CD4-positive, alpha-beta memory T cell (primary cell): ENCODE data around the gene JCHAIN. TPM values are rescaled to one million over a fixed set of nuclear protein-coding genes. Genes with fewer than 3 reads are reported as not detected.

Source experiments
- CTCF ChIA-PET: fragments of 350-600 bp; sonication (Branson Sonifier 250); formaldehyde crosslinking; loops from one replicate; lab custom pipeline; 2021; ENCODE audit warnings: inconsistent platforms; ENCODE audit not compliant: partially characterized antibody; lab: Charles Lee
- POLR2A ChIA-PET: fragments of 350-600 bp; sonication (Branson Sonifier 250); formaldehyde crosslinking; loops from one replicate; lab custom pipeline; 2021; ENCODE audit not compliant: partially characterized antibody; lab: Charles Lee
- DNase-seq, 5 donors: peaks; one replicate each; pipeline versions ENCODE4 v3.0.0 to v3.0.0-alpha.2; 2020 to 2022; ENCODE audit warnings: mixed read lengths in 1 of 5
- H3K27ac ChIP-seq: one replicate; pipeline ENCODE4 v1.7.0; 2013; ENCODE audit warnings: low read depth, low read length
- H3K27me3 ChIP-seq: 2 replicates; pipeline ENCODE4 v1.7.0; 2013; ENCODE audit warnings: mild to moderate bottlenecking, low read length, moderate library complexity; ENCODE audit not compliant: insufficient read depth
- H3K36me3 ChIP-seq: 2 replicates; pipeline ENCODE4 v1.7.0; 2013; ENCODE audit warnings: mild to moderate bottlenecking, low read length, moderate library complexity; ENCODE audit not compliant: insufficient read depth
- H3K4me1 ChIP-seq: 2 replicates; pipeline ENCODE4 v1.7.0; 2013; ENCODE audit warnings: mild to moderate bottlenecking, low read length, moderate library complexity; ENCODE audit not compliant: insufficient read depth
- H3K4me3 ChIP-seq, 2 donors: one replicate each; pipeline ENCODE4 v1.7.0; 2013; ENCODE audit warnings: low read length in 2 of 2, mild to moderate bottlenecking in 1 of 2
- H3K9me3 ChIP-seq, 2 donors: one replicate each; pipeline ENCODE4 v1.7.0; 2013; ENCODE audit warnings: low read length in 2 of 2, control low read depth in 1 of 2; ENCODE audit not compliant: control insufficient read depth in 1 of 2
- H3K27ac Mint-ChIP-seq, 7 donors: one replicate each; pipeline ENCODE4 v1.8.0; 2020 to 2021; ENCODE audit warnings: mixed read lengths in 7 of 7, mild to moderate bottlenecking in 6 of 7, inconsistent platforms in 3 of 7, moderate library complexity in 3 of 7
- H3K27me3 Mint-ChIP-seq, 2 donors: one replicate each; pipeline ENCODE4 v1.8.0; 2020 to 2021; ENCODE audit warnings: mixed read lengths in 2 of 2
- H3K36me3 Mint-ChIP-seq, 2 donors: one replicate each; pipeline ENCODE4 v1.8.0; 2020 to 2021; ENCODE audit warnings: mixed read lengths in 2 of 2, inconsistent platforms in 1 of 2, mild to moderate bottlenecking in 1 of 2
- H3K4me1 Mint-ChIP-seq, 4 donors: one replicate each; pipeline ENCODE4 v1.8.0; 2020 to 2021; ENCODE audit warnings: mixed read lengths in 4 of 4, mild to moderate bottlenecking in 1 of 4
- H3K4me3 Mint-ChIP-seq, 8 donors: one replicate each; pipeline ENCODE4 v1.8.0; 2020 to 2021; ENCODE audit warnings: mixed read lengths in 8 of 8, mild to moderate bottlenecking in 7 of 8, moderate library complexity in 6 of 8, inconsistent platforms in 3 of 8
- H3K9me3 Mint-ChIP-seq, 8 donors: one replicate each; pipeline ENCODE4 v1.8.0; 2020 to 2021; ENCODE audit warnings: mixed read lengths in 8 of 8, mild to moderate bottlenecking in 5 of 8, inconsistent platforms in 3 of 8, moderate library complexity in 1 of 8
- intact Hi-C: fragments of 100-400 bp; cut with micrococcal nuclease; formaldehyde crosslinking; loops from one replicate; pipeline ENCODE4 v1.15.1; 2023
- polyA plus RNA-seq, 2 donors: library from polyadenylated mRNA; unstranded; fragments of 300-500 nt; fragmentation: Illumina TruSeq; gene quantifications; one replicate each; pipeline ENCODE4 v1.2.3, GENCODE V29; 2021
- total RNA-seq, 2 experiments: library from RNA; stranded (reverse); gene quantifications; one replicate each; pipeline ENCODE4 v1.2.3, GENCODE V29; 2021

The JCHAIN gene
- total and polyA plus RNA-seq, 4 experiments from 2014 or later: 1.3 to 51.8 TPM; not detected in 2

GRCh38 chr4:70681704-70682103 lies 15.4 kb upstream of the JCHAIN start:
- no peaks in the 10 kb centered on the region for H3K36me3 ChIP-seq
- peaks cover 0 to 2% (median 0%) of the 10 kb centered on the region in 8 donors for H3K9me3 Mint-ChIP-seq
- no peak for DNase-seq
- intact Hi-C loops: no loop called here
- no peak overlapping the region for H3K4me3 Mint-ChIP-seq
- peaks cover 17% of the 10 kb centered on the region for H3K4me1 ChIP-seq
- H3K4me1 Mint-ChIP-seq: peaks cover 5 to 17% (median 8%) of the 10 kb centered on the region in 4 donors
- no peaks in the 10 kb centered on the region for H3K36me3 Mint-ChIP-seq
- H3K27ac ChIP-seq: no peak overlapping the region
- no peaks in the 10 kb centered on the region for H3K27me3 ChIP-seq
- peaks cover 1 to 3% of the 10 kb centered on the region in 2 donors for H3K27me3 Mint-ChIP-seq
- H3K9me3 ChIP-seq: no peaks in the 10 kb centered on the region
- POLR2A ChIA-PET: no interaction called here
- no peak overlapping the region for H3K27ac Mint-ChIP-seq
- CTCF ChIA-PET: interaction anchor here (1.4 to 4.0 kb wide), 3 partner anchors 11 to 329 kb away, joined by 3 to 17 read pairs (median 3); no protein-coding TSS in a partner anchor
- no peak overlapping the region for H3K4me3 ChIP-seq

DNA sequence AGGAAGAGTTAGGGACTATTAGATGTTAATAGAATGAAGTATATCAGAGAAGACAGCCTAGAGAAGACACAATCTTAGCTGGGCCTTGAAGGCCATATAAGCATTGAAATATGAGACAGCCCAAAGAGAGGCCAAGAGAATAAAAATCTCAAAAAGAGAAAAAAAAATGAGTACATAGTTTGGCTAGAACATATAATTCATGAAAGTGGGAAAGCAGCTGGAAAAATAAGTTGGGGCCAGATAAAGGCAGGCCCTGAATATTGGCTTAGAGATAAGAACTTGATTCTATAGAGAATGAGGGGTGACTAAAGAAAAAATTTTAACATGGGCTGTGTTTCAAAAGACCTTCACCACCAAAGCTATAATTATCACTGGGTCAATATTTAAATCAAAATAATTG lies 14.6 kb upstream of the JCHAIN start:
- Histone ChIP-seq H3K4me3 (no peak overlapping the region), H3K36me3 (no peaks in the 10 kb centered on the region), H3K9me3 (no peaks in the 10 kb centered on the region), H3K4me1 (peaks cover 17% of the 10 kb centered on the region), H3K27me3 (no peaks in the 10 kb centered on the region), H3K27ac (no peak overlapping the region)
- intact Hi-C loops: no loop called here
- ChIA-PET CTCF (interaction anchor here (1.4 to 1.8 kb wide), 3 partner anchors 8 to 329 kb away, joined by 3 to 6 read pairs (median 3); partner anchors contain the start of gene UTP3), POLR2A (no interaction called here)
- no peak for DNase-seq
- Mint-ChIP-seq H3K36me3 (no peaks in the 10 kb centered on the region), H3K4me3 (no peak overlapping the region), H3K9me3 (peaks cover 0 to 2% (median 0%) of the 10 kb centered on the region in 8 donors), H3K4me1 (peaks cover 5 to 22% (median 9%) of the 10 kb centered on the region in 4 donors), H3K27ac (no peak overlapping the region), H3K27me3 (peaks cover 1 to 3% of the 10 kb centered on the region in 2 donors)

- Mint-ChIP-seq H3K4me3 (peak overlapping the region in 4 of 8 donors; percentile 0 to 60 (median 20)), H3K27ac (peak overlapping the region in 4 of 7 donors; percentile 7 to 51 (median 16)), H3K9me3 (peaks cover 0 to 2% (median 0%) of the 10 kb centered on the region in 8 donors), H3K27me3 (peaks cover 3 to 5% of the 10 kb centered on the region in 2 donors), H3K36me3 (no peaks in the 10 kb centered on the region), H3K4me1 (peaks cover 5 to 22% (median 9%) of the 10 kb centered on the region in 4 donors)
- no peaks in the 10 kb centered on the region for H3K27me3 ChIP-seq
- H3K4me1 ChIP-seq: peaks cover 17% of the 10 kb centered on the region
- H3K4me3 ChIP-seq: no peak overlapping the region
- no peaks in the 10 kb centered on the region for H3K36me3 ChIP-seq
- POLR2A ChIA-PET: interaction anchor here (1.1 kb wide), 1 partner anchor 9 kb away, joined by 3 read pairs; no protein-coding TSS in a partner anchor
- intact Hi-C loops: no loop called here
- DNase-seq: no peak
- H3K9me3 ChIP-seq: no peaks in the 10 kb centered on the region
- CTCF ChIA-PET: interaction anchor here (0.9 kb wide), 1 partner anchor 27 kb away, joined by 3 read pairs; no protein-coding TSS in a partner anchor
- no peak overlapping the region for H3K27ac ChIP-seq
These were observed 12.2 kb upstream of the JCHAIN start for GRCh38 chr4:70678383-70678999.

DNA sequence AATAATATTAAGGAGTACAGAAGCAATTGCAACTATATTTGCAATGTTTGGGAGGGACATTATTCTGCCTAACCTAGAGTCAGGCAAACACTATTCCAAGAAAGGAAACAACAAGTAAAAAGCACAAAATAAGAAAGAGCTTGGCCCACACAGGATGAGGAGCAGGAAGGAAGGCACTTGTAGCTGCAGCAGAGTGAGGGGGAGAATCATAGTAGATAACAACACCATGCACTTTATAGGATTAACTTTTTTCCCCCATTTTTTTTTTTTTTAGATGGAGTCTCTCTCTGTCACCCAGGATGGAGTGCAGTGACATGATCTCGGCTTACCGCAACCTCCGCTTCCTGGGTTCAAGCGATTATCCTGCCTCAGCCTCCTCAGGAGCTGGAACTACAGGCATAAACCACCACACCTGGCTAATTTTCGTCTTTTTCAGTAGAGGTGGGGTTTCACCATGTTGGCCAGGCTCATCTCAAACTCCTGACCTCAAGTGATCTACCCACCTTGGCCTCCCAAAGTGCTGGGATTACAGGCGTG lies 10.3 kb upstream of the JCHAIN start:
- Mint-ChIP-seq H3K27me3 (peaks cover 3 to 5% of the 10 kb centered on the region in 2 donors), H3K9me3 (peaks cover 0 to 2% (median 0%) of the 10 kb centered on the region in 8 donors), H3K27ac (peak overlapping the region in 3 of 7 donors; percentile 44 to 77 (median 45)), H3K4me3 (peak overlapping the region in 1 of 8 donors; percentile 52), H3K36me3 (no peaks in the 10 kb centered on the region), H3K4me1 (peaks cover 5 to 22% (median 8%) of the 10 kb centered on the region in 4 donors)
- intact Hi-C loops: no loop called here
- Histone ChIP-seq H3K27me3 (no peaks in the 10 kb centered on the region), H3K9me3 (no peaks in the 10 kb centered on the region), H3K27ac (no peak overlapping the region), H3K4me3 (no peak overlapping the region), H3K4me1 (peaks cover 17% of the 10 kb centered on the region), H3K36me3 (no peaks in the 10 kb centered on the region)
- ChIA-PET POLR2A (interaction anchor here (1.1 to 1.3 kb wide), 2 partner anchors 11 to 58 kb away, joined by 4 to 5 read pairs; no protein-coding TSS in a partner anchor), CTCF (interaction anchor here (1.0 to 1.6 kb wide), 3 partner anchors 11 to 59 kb away, joined by 3 to 7 read pairs (median 3); no protein-coding TSS in a partner anchor)
- DNase-seq: no peak

DNA sequence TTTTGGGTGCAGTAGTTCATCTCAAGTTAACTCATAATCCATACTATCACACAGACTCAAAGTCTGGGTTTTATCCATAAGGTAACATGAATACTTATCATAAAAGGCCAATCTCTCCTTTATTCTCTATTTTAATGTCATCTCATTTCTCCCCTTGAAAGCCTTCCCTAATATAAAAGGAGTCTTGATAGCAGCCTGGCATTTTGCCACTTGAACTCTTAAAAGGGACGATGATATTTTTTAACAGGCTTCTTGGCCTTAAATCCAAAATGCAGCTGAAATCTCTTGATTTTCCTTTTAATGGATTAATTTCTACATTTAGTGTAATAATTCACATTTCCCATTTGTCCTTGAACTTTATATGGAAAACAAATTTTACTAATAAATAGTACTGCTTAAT lies 8.4 kb upstream of the JCHAIN start:
- Histone ChIP-seq H3K4me1 (peaks cover 17% of the 10 kb centered on the region), H3K27me3 (no peaks in the 10 kb centered on the region), H3K27ac (no peak overlapping the region), H3K36me3 (no peaks in the 10 kb centered on the region), H3K4me3 (no peak overlapping the region), H3K9me3 (no peaks in the 10 kb centered on the region)
- Mint-ChIP-seq H3K9me3 (peaks cover 0 to 5% (median 0%) of the 10 kb centered on the region in 8 donors), H3K4me3 (no peak overlapping the region), H3K27ac (no peak overlapping the region), H3K27me3 (peaks cover 6 to 12% of the 10 kb centered on the region in 2 donors), H3K36me3 (no peaks in the 10 kb centered on the region), H3K4me1 (peaks cover 5 to 22% (median 8%) of the 10 kb centered on the region in 4 donors)
- ChIA-PET CTCF (no interaction called here), POLR2A (no interaction called here)
- intact Hi-C loops: no loop called here
- DNase-seq: no peak

DNA sequence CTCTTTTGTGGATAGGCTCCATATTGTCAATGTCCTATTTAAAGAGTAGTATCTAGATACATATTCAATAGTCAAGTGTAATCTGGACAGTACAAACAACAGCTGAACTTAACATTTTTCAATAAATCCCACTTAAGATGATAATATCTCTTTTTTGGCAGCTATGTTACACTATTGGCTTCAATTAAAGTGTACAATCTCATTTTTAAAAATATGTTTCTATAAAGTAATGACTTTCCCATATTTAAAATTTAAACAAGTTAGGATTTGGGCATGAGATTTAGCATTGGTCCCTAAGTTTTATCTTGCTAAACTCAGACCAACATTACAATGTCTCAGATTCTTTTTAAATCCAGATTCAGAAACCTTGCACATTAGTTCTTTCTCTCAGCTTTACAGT lies 7.9 kb upstream of the JCHAIN start:
- no peaks in the 10 kb centered on the region for H3K27me3 ChIP-seq
- H3K9me3 ChIP-seq: no peaks in the 10 kb centered on the region
- H3K36me3 ChIP-seq: no peaks in the 10 kb centered on the region
- Mint-ChIP-seq H3K27me3 (peaks cover 6 to 12% of the 10 kb centered on the region in 2 donors), H3K36me3 (no peaks in the 10 kb centered on the region), H3K27ac (no peak overlapping the region), H3K9me3 (peaks cover 0 to 5% (median 0%) of the 10 kb centered on the region in 8 donors), H3K4me3 (no peak overlapping the region), H3K4me1 (peaks cover 5 to 22% (median 7%) of the 10 kb centered on the region in 4 donors)
- ChIA-PET CTCF (no interaction called here), POLR2A (no interaction called here)
- no peak overlapping the region for H3K27ac ChIP-seq
- intact Hi-C loops: no loop called here
- no peak for DNase-seq
- peaks cover 17% of the 10 kb centered on the region for H3K4me1 ChIP-seq
- H3K4me3 ChIP-seq: no peak overlapping the region

DNA sequence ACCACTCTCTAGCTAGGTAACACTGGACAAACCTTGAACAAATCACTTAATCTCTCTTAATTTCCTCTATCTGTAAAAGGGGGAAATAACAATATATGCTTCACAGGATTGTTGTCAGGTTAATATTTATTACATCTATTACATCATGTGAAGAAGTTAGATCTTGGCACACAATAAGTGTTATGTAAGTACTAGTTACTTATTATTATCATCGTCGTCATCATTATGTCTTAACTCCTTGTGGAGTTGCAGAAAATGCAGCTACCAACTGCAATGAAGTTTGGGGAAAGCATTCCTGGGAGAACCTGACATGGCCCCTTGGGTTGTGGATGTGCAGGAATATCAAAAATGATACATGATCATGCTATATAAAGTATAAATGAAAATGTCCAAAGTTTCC lies 4.8 kb upstream of the JCHAIN start:
- peaks cover 6 to 11% of the 10 kb centered on the region in 2 donors for H3K27me3 Mint-ChIP-seq
- Histone ChIP-seq H3K4me3 (no peak overlapping the region), H3K36me3 (no peaks in the 10 kb centered on the region), H3K27ac (no peak overlapping the region), H3K27me3 (no peaks in the 10 kb centered on the region), H3K4me1 (no peaks in the 10 kb centered on the region), H3K9me3 (no peaks in the 10 kb centered on the region)
- no peaks in the 10 kb centered on the region for H3K4me1 Mint-ChIP-seq
- intact Hi-C loops: no loop called here
- H3K27ac Mint-ChIP-seq: no peak overlapping the region
- ChIA-PET POLR2A (no interaction called here), CTCF (interaction anchor here (1.1 kb wide), 1 partner anchor 11 kb away, joined by 3 read pairs; no protein-coding TSS in a partner anchor)
- peaks cover 0 to 3% (median 0%) of the 10 kb centered on the region in 8 donors for H3K9me3 Mint-ChIP-seq
- H3K36me3 Mint-ChIP-seq: no peaks in the 10 kb centered on the region
- no peak for DNase-seq
- H3K4me3 Mint-ChIP-seq: no peak overlapping the region
